OCI-LY3 (cell line): ENCODE measurements around the gene KIT.

Experiments used
- CTCF ChIP-seq: fragments of 200-600, 300-600 bp; sonication (generic); IDR thresholded peaks from 2 replicates; pipeline ENCODE4 v1.5.1; 2014; ENCODE audit warnings: antibody characterized with exemption, low read length, low read depth
- EZH2phosphoT487 ChIP-seq: fragments of 200-600 bp; shearing (Covaris generic); IDR thresholded peaks from 2 replicates; pipeline ENCODE4 v1.6.1; 2018; ENCODE audit warnings: antibody characterized with exemption, mixed run types, low read depth

- TF ChIP-seq CTCF: no peak
- no peak for TF ChIP-seq EZH2phosphoT487
These were observed 72.8 kb downstream of the KIT start for GRCh38 chr4:54730581-54730980.
